Stimulated activated naive B cell treated with anti-CD40 and anti-IgM and Interleukin-4, amounts not matched to agents 10 μg/mL and 1 μg/mL and 100 μg/mL, for 72 hours (primary cell): ENCODE measurements around the gene HERC6.

Experiments
- ATAC-seq, 2 donors: fragments of 150-1000 bp; cut with Tn5 transposase; replicated peaks; 2 replicates each; pipeline ENCODE4 v1.10.0; 2021; ENCODE audit warnings: moderate library complexity in 1 of 2
- DNase-seq: peaks from one replicate; pipeline ENCODE4 v3.0.0; 2021
- H3K27ac Mint-ChIP-seq: one replicate; pipeline ENCODE4 v1.8.0; 2022; ENCODE audit warnings: mild to moderate bottlenecking, mixed read lengths
- H3K27me3 Mint-ChIP-seq, 2 donors: one replicate each; pipeline ENCODE4 v1.8.0; 2022; ENCODE audit warnings: mixed read lengths in 2 of 2
- H3K36me3 Mint-ChIP-seq, 2 donors: one replicate each; pipeline ENCODE4 v1.8.0; 2022; ENCODE audit warnings: mixed read lengths in 2 of 2, mild to moderate bottlenecking in 1 of 2
- H3K4me1 Mint-ChIP-seq, 2 donors: one replicate each; pipeline ENCODE4 v1.8.0; 2022; ENCODE audit warnings: mixed read lengths in 2 of 2, mild to moderate bottlenecking in 1 of 2
- H3K4me3 Mint-ChIP-seq, 2 donors: one replicate each; pipeline ENCODE4 v1.8.0; 2022; ENCODE audit warnings: mild to moderate bottlenecking in 2 of 2, mixed read lengths in 2 of 2, moderate library complexity in 1 of 2
- H3K9me3 Mint-ChIP-seq, 2 donors: one replicate each; pipeline ENCODE4 v1.8.0; 2022; ENCODE audit warnings: mixed read lengths in 2 of 2, mild to moderate bottlenecking in 1 of 2

HERC6 gene

DNA sequence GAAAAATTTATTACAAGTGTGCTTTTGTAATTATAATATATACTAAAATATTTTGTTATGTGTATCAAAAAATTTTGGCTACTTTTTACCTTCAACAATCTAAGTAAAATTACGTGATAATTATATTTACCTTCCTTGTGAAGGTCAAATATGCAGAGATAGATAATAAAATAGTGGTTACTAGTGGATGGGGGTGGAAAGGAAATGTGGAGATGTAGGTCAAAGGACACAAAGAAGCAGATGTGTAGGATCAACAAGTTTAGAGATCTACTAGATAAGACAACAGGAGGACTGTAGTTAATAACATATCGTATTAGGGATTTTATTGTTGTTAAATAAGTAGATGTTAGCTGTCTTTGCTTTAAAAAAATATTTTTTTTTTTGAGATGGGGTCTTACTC lies 99.6 kb downstream of the HERC6 start:
- Mint-ChIP-seq H3K27me3 (no peaks in the 10 kb centered on the region), H3K36me3 (peaks cover 0 to 7% of the 10 kb centered on the region in 2 donors), H3K27ac (no peak overlapping the region), H3K9me3 (no peaks in the 10 kb centered on the region), H3K4me1 (no peaks in the 10 kb centered on the region), H3K4me3 (no peak overlapping the region)
- ATAC-seq (no peak), DNase-seq (no peak)

- no peaks in the 10 kb centered on the region for H3K9me3 Mint-ChIP-seq
- H3K4me1 Mint-ChIP-seq = no peaks in the 10 kb centered on the region
- H3K27ac Mint-ChIP-seq = no peak overlapping the region
- ATAC-seq = no peak
- DNase-seq = no peak
- peaks cover 0 to 6% of the 10 kb centered on the region in 2 donors for H3K36me3 Mint-ChIP-seq
- H3K4me3 Mint-ChIP-seq = no peak overlapping the region
- no peaks in the 10 kb centered on the region for H3K27me3 Mint-ChIP-seq
These were observed 102.9 kb downstream of the HERC6 start for GRCh38 chr4:88481537-88481936.

GRCh38 chr4:88489100-88489761 lies 110.6 kb downstream of the HERC6 start:
- H3K4me3 Mint-ChIP-seq = no peak overlapping the region
- H3K4me1 Mint-ChIP-seq = no peaks in the 10 kb centered on the region
- no peak overlapping the region for H3K27ac Mint-ChIP-seq
- DNase-seq (no peak), ATAC-seq (no peak)
- H3K9me3 Mint-ChIP-seq = no peaks in the 10 kb centered on the region
- no peaks in the 10 kb centered on the region for H3K27me3 Mint-ChIP-seq
- peaks cover 4 to 17% of the 10 kb centered on the region in 2 donors for H3K36me3 Mint-ChIP-seq
